HFFc6 (cell line): ENCODE results near the gene ZEB2. TPM values are rescaled to one million over a fixed set of nuclear protein-coding genes. Genes with fewer than 3 reads are reported as not detected.

Experiments
- DNase-seq: peaks from one replicate; pipeline ENCODE4 v3.0.0-alpha.2; 2018
- H3K27ac Mint-ChIP-seq: 2 replicates; pipeline ENCODE4 v1.8.0; 2020; ENCODE audit warnings: mild to moderate bottlenecking, mixed read lengths
- H3K27me3 Mint-ChIP-seq: 2 replicates; pipeline ENCODE4 v1.8.0; 2021; ENCODE audit warnings: mild to moderate bottlenecking, moderate library complexity, mixed read lengths; ENCODE audit not compliant: insufficient read depth
- H3K36me3 Mint-ChIP-seq: 2 replicates; pipeline ENCODE4 v1.8.0; 2021; ENCODE audit warnings: low read depth, mixed read lengths
- H3K4me1 Mint-ChIP-seq: 2 replicates; pipeline ENCODE4 v1.8.0; 2020; ENCODE audit warnings: low read depth, mixed read lengths
- H3K4me3 Mint-ChIP-seq: 2 replicates; pipeline ENCODE4 v1.8.0; 2020; ENCODE audit warnings: mild to moderate bottlenecking, moderate library complexity, mixed read lengths
- H3K9me3 Mint-ChIP-seq: 2 replicates; pipeline ENCODE4 v1.8.0; 2020; ENCODE audit warnings: mild to moderate bottlenecking, mixed read lengths
- total RNA-seq, 6 experiments: library from RNA; stranded (reverse); fragmentation: NEBNext Ultra II Directional; extraction: Animal tissue kit (Norgen Biotek cat#: 25700); gene quantifications; 2 replicates in 1 of 6; 3 replicates in 5 of 6; pipeline ENCODE4 v1.2.3, GENCODE V29; 2021
- TF ChIP-seq, protein P1 (sequence below): fragments of 200-600 bp; sonication (generic); IDR thresholded peaks from 2 replicates; pipeline ENCODE4 v1.5.0; 2021; ENCODE audit warnings: antibody characterized with exemption, mild to moderate bottlenecking

Gene ZEB2
- total RNA-seq, 6 experiments from 2014 or later = 57.0 to 76.3 (median 62.8) TPM

GRCh38 chr2:144459286-144459685 lies 60.6 kb downstream of the ZEB2 start:
- Mint-ChIP-seq H3K4me1 (peaks cover 80% of the 10 kb centered on the region), H3K36me3 (peaks cover 14% of the 10 kb centered on the region; the same call in 1 of the 2 replicates), H3K4me3 (no peak overlapping the region), H3K27me3 (0 out of 2 replicates have a peak, but pooled peaks cover 2% of the 10 kb centered on the region), H3K27ac (peak overlapping the region; percentile 63), H3K9me3 (no peaks in the 10 kb centered on the region)
- DNase-seq = no peak
- TF ChIP-seq, protein P1, sequence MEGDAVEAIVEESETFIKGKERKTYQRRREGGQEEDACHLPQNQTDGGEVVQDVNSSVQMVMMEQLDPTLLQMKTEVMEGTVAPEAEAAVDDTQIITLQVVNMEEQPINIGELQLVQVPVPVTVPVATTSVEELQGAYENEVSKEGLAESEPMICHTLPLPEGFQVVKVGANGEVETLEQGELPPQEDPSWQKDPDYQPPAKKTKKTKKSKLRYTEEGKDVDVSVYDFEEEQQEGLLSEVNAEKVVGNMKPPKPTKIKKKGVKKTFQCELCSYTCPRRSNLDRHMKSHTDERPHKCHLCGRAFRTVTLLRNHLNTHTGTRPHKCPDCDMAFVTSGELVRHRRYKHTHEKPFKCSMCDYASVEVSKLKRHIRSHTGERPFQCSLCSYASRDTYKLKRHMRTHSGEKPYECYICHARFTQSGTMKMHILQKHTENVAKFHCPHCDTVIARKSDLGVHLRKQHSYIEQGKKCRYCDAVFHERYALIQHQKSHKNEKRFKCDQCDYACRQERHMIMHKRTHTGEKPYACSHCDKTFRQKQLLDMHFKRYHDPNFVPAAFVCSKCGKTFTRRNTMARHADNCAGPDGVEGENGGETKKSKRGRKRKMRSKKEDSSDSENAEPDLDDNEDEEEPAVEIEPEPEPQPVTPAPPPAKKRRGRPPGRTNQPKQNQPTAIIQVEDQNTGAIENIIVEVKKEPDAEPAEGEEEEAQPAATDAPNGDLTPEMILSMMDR = no peak

DNA sequence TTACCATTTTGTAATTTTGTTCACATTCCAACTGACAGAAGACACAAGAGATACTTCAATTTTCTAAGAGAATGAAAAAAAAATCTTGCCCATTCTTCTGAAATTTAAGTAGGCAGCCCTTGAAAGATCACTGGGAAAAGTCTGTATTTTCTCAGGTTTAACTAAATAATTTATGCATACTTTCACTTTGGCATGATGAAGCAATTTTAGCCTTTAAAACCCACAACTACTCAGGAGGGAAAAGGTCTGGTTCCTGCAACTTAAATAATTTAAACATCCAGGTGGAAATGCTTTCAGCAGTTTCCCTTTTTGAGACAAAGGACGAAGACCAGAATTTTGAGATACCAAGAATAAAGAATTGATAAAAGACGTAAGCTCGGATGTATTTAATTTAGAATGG lies 61.4 kb downstream of the ZEB2 start:
- Mint-ChIP-seq H3K27ac (peak overlapping the region; percentile 63; the same call in 1 of the 2 replicates), H3K4me1 (peaks cover 87% of the 10 kb centered on the region), H3K4me3 (no peak overlapping the region)

DNA sequence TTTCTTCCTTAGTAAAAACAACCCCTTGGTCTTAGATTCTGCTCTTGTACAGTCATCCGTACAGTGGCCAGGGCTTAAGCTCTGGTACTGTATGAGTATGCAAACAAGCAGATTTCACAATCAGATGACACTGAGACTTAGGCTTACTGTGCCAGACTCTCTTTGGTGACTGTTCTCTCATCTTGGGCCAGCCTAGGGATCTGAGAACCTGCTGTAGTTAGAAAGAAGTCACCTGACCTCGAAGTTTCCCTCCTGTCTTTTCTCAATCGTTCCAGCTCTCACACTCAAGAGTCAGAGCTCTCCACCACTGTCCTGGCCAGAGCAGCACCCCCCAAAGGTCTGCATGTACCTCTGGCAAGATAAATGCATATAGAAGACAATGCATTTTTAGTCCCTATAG lies 63.2 kb downstream of the ZEB2 start:
- Mint-ChIP-seq H3K27me3 (0 out of 2 replicates have a peak, but pooled peaks cover 2% of the 10 kb centered on the region), H3K4me3 (no peak overlapping the region; the same call in 1 of the 2 replicates), H3K4me1 (peaks cover 92% of the 10 kb centered on the region), H3K9me3 (no peaks in the 10 kb centered on the region), H3K27ac (peak overlapping the region; percentile 92), H3K36me3 (peaks cover 9% of the 10 kb centered on the region; the same call in 1 of the 2 replicates)
- TF ChIP-seq, protein P1 = 0 out of 2 replicates have a peak, but pooled peaks have one; percentile 9
- DNase-seq = peak; percentile 91

More for the DNA sequence above, 61.4 kb downstream of the ZEB2 start:
- H3K36me3 Mint-ChIP-seq = peaks cover 7% of the 10 kb centered on the region; the same call in 1 of the 2 replicates
- H3K27me3 Mint-ChIP-seq = 0 out of 2 replicates have a peak, but pooled peaks cover 2% of the 10 kb centered on the region
- H3K9me3 Mint-ChIP-seq = no peaks in the 10 kb centered on the region
- TF ChIP-seq, protein P1 = no peak
- DNase-seq = no peak

DNA sequence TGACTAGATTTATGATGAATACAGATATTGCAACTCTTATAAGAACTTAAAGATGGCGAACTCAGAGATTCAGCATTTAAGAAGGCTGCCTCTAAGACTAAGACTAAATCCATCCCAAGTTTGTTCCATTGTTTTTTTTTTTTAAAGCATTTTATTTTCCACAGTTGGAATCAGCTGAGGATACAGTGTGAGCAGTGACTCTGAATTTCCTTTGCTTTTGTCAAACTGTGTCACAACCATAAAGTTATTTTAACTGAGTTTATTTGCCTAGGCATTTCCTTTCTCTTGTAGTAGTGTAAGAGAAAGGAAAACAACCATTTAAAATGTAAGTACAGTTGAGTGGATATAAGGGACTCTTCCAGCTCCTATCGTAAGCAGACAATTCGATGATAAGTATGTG lies 63.9 kb downstream of the ZEB2 start:
- peaks cover 91% of the 10 kb centered on the region for H3K4me1 Mint-ChIP-seq
- peak overlapping the region; percentile 92 for H3K27ac Mint-ChIP-seq

DNA sequence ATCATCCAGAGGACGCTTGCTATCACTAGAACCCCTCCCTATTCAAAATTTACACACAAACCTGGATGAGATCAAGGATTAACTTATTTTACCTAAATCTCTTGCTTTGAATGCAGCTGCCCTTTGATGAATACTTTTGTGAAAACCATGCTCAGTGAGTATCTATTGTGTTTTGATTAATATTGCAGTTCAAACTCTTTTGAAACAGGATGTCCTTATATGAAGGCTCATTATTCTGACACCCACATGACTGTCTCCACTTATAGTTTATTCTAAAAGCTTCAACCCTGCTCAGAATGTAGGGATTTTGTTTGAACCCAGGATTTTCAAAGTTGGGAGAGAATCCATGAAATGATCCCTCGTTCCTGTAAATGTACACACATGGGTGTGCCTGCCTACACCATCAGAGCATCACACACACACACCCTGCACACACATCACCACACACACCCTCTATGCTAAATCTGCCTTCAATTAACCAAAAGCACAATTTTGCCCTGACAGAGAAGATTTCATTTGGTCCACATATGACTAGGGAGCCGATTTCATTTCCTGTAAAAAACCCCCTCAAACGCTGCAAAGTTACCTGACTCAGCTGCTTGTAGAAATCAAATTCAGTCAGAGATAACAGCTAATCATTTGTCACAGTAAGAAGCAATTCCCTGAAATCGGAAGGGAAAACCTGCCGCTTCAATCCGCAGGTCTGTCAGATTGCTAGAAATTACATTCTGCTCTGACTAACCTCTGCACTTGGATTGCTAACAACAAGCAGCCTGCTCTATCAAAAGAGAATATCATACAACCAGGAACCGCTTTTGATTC lies 65.2 kb downstream of the ZEB2 start:
- Mint-ChIP-seq H3K27me3 (0 out of 2 replicates have a peak, but pooled peaks cover 2% of the 10 kb centered on the region), H3K4me3 (peak overlapping the region; percentile 81)

More for the DNA sequence above, 63.9 kb downstream of the ZEB2 start:
- H3K9me3 Mint-ChIP-seq = no peaks in the 10 kb centered on the region
- peaks cover 11% of the 10 kb centered on the region; the same call in 1 of the 2 replicates for H3K36me3 Mint-ChIP-seq
- TF ChIP-seq, protein P1 = no peak
- 0 out of 2 replicates have a peak, but pooled peaks cover 2% of the 10 kb centered on the region for H3K27me3 Mint-ChIP-seq
- H3K4me3 Mint-ChIP-seq = peak overlapping the region; percentile 81
- DNase-seq = no peak

More for the DNA sequence above, 65.2 kb downstream of the ZEB2 start:
- H3K36me3 Mint-ChIP-seq = peaks cover 6% of the 10 kb centered on the region; the same call in 1 of the 2 replicates
- TF ChIP-seq, protein P1 = no peak
- no peak for DNase-seq
- H3K9me3 Mint-ChIP-seq = no peaks in the 10 kb centered on the region
- H3K4me1 Mint-ChIP-seq = peaks cover 86% of the 10 kb centered on the region
- H3K27ac Mint-ChIP-seq = peak overlapping the region; percentile 92
